Measurements from ENCODE around the gene RFC5. TPM values are rescaled to one million over a fixed set of nuclear protein-coding genes. Genes with fewer than 3 reads are reported as not detected.

Gene RFC5
- total RNA-seq, 6 experiments from 2014 or later = 4.6 to 9.9 (median 8.5) TPM

DNA sequence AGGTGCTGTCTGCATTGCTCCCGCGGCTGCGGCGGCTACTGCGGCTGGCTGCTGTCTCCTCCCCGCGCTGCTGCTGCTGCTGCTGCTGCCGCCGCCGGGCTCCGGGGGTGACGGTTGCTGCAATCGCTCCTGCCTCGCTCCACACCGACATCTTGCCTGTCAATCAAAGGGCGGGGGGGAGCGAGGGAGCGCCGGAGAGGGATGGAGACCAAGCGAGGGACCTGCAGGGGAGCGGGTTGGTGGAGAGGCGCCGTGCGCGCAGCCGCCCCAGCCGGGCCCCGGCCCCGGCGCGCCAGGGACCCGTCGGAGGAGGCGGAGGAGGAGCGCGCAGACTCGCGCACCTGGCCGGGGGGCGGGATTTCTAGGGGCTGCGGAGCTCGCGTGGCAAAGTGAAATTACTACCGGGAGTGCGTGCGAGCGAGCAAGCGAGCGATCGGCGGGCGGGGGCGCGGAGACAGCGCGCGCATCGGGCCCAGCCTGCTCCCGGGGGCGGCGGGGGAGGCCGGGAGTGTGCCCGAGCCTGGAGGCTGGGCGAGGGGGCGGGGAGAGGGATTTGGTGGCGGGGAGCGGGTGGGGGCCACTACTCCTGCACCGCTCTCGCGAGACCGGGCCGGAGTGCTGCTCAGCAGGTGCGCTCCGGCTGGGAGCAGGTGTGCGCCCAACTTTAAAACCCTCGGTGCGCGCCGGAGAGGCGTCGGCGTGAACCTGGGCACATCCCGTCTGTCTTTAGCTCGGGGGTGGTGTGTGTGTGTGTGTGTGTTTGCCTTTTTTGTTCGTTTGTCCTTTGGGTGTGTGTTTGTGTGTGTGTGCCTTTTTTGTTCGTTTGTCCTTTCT, 47.5 kb upstream of the RFC5 start, which contains the start of gene KSR2:
Gene KSR2, minus strand, starts transcription at position 165 of the 834 bp plus-strand sequence. CDS start 735 bp downstream, outside the sequence.
- Histone ChIP-seq H3K4me1 (no peaks in the 10 kb centered on the region), H3K27me3 (no peaks in the 10 kb centered on the region), H3K36me3 (no peaks in the 10 kb centered on the region), H3K27ac (no peak within 1 kb of the TSS), H3K4me3 (peak within 1 kb of the TSS in 2 of 3 donors; percentile 36 to 42), H3K9me3 (no peaks in the 10 kb centered on the region)
- peak; percentile 22 to 55 (median 43) for DNase-seq
- WGBS (ENCODE audit: insufficient coverage, low coverage, low lambda C conversion rate, missing lambda C conversion rate) = 0% methylated on average over 8 of the region's 86 CpGs
- TF ChIP-seq, protein P1, sequence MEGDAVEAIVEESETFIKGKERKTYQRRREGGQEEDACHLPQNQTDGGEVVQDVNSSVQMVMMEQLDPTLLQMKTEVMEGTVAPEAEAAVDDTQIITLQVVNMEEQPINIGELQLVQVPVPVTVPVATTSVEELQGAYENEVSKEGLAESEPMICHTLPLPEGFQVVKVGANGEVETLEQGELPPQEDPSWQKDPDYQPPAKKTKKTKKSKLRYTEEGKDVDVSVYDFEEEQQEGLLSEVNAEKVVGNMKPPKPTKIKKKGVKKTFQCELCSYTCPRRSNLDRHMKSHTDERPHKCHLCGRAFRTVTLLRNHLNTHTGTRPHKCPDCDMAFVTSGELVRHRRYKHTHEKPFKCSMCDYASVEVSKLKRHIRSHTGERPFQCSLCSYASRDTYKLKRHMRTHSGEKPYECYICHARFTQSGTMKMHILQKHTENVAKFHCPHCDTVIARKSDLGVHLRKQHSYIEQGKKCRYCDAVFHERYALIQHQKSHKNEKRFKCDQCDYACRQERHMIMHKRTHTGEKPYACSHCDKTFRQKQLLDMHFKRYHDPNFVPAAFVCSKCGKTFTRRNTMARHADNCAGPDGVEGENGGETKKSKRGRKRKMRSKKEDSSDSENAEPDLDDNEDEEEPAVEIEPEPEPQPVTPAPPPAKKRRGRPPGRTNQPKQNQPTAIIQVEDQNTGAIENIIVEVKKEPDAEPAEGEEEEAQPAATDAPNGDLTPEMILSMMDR (IDR thresholded peaks at IDR 0.05) = no peak
- no peak for TF ChIP-seq POLR2A (IDR thresholded peaks at IDR 0.05)
- ATAC-seq = peak; percentile 14 to 52 (median 29)
- intact Hi-C loops (cut with DNase I) = no loop called here

DNA sequence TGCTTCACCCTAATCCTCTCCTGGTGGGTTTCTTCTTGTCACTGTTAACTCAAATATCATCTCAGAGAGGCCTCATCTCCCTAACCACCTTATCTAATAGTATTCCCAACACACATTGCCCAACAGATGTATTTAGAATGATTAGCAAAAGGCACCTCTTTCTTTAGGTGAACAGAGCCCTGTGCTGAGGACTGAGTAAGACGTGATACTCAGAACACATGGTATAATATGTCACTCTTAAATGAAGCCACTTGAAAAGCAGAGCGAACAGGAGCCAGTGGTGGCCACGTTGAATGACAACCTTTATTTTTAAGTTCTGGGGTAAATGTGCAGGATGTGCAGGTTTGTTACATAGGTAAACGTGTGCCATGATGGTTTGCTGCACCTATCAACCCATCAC, 46.2 kb upstream of the RFC5 start:
- 77% methylated on average over 4 of the region's 4 CpGs for WGBS (ENCODE audit: insufficient coverage, low coverage, low lambda C conversion rate, missing lambda C conversion rate)

DNA sequence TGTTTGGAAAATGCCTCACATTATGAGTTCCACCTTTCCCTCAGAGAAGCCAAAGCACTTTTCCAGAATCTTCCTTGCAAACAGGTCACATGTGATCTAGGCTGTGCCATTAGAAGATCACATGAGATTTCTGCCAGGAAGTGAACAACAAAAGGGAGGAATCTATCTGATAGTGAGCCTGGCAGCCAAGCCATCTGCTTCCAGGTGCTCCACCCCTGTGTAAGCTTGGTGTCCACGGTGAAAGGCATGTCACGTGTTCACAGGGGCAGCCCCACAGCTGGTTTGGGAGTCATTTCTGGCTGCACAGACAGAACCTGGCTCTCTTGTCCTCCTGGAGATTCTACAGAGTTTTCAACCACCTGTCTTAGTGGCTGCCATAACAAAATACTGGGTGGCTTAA, 44.2 kb upstream of the RFC5 start:
- no peaks in the 10 kb centered on the region for H3K4me1 ChIP-seq
- WGBS (ENCODE audit: insufficient coverage, low coverage, low lambda C conversion rate, missing lambda C conversion rate) = 44% methylated on average over 2 of the region's 2 CpGs
- H3K27ac ChIP-seq = no peak overlapping the region
- intact Hi-C loops (cut with DNase I) = no loop called here
- no peak for ATAC-seq
- no peaks in the 10 kb centered on the region for H3K36me3 ChIP-seq
- no peak overlapping the region for H3K4me3 ChIP-seq
- TF ChIP-seq, protein P1 (IDR thresholded peaks at IDR 0.05) = no peak
- no peak for TF ChIP-seq POLR2A (IDR thresholded peaks at IDR 0.05)
- no peaks in the 10 kb centered on the region for H3K9me3 ChIP-seq
- no peaks in the 10 kb centered on the region for H3K27me3 ChIP-seq
- DNase-seq = no peak

More for the DNA sequence above, 46.2 kb upstream of the RFC5 start:
- DNase-seq (no peak), ATAC-seq (no peak)
- no peak overlapping the region for H3K4me3 ChIP-seq
- no peaks in the 10 kb centered on the region for H3K4me1 ChIP-seq
- intact Hi-C loops (cut with DNase I) = no loop called here
- H3K36me3 ChIP-seq = no peaks in the 10 kb centered on the region
- H3K27me3 ChIP-seq = no peaks in the 10 kb centered on the region
- no peak overlapping the region for H3K27ac ChIP-seq
- no peak for TF ChIP-seq POLR2A (IDR thresholded peaks at IDR 0.05)
- TF ChIP-seq, protein P1 (IDR thresholded peaks at IDR 0.05) = no peak
- H3K9me3 ChIP-seq = no peaks in the 10 kb centered on the region

DNA sequence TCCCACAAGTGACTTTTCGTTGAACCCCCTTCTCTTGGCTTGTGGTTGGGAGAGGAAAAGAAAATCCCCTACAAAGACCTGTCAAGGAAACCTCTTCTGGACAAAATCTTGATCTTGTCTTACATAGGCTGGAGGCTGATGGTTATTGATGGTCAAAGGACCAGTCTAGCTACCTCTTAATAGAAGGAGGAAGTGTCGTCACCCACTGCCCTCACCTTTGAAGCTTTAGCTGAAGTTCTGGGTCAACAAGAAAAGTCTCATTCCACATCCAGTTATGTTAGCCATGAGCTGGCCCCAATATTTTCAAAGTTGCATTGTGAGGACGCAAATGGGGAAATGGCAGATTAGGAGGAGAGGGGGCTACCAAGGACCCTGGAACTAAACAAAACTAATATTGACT, 41.5 kb upstream of the RFC5 start:
- ATAC-seq (no peak), DNase-seq (no peak)
- no peaks in the 10 kb centered on the region for H3K36me3 ChIP-seq
- H3K9me3 ChIP-seq = no peaks in the 10 kb centered on the region
- H3K4me1 ChIP-seq = no peaks in the 10 kb centered on the region
- TF ChIP-seq POLR2A (IDR thresholded peaks at IDR 0.05) = no peak
- TF ChIP-seq, protein P1 (IDR thresholded peaks at IDR 0.05) = no peak
- no peak overlapping the region for H3K27ac ChIP-seq
- H3K4me3 ChIP-seq = no peak overlapping the region
- H3K27me3 ChIP-seq = no peaks in the 10 kb centered on the region
- 58% methylated on average over 3 of the region's 3 CpGs for WGBS (ENCODE audit: insufficient coverage, low coverage, low lambda C conversion rate, missing lambda C conversion rate)
- intact Hi-C loops (cut with DNase I) = no loop called here
